Measurements from ENCODE around the gene CTDSPL.

Gene CTDSPL

GRCh38 chr3:37910671-37911400 lies 49.2 kb downstream of the CTDSPL start:
- no peak for DNase-seq (ENCODE audit: extremely low read depth in 1 of 2, low read depth in 1 of 2)

GRCh38 chr3:37912052-37912733 lies 50.5 kb downstream of the CTDSPL start:
- no peak for DNase-seq (ENCODE audit: extremely low read depth in 1 of 2, low read depth in 1 of 2)

GRCh38 chr3:37913522-37913921 lies 51.8 kb downstream of the CTDSPL start:
- DNase-seq (ENCODE audit: extremely low read depth in 1 of 2, low read depth in 1 of 2): no peak

DNA sequence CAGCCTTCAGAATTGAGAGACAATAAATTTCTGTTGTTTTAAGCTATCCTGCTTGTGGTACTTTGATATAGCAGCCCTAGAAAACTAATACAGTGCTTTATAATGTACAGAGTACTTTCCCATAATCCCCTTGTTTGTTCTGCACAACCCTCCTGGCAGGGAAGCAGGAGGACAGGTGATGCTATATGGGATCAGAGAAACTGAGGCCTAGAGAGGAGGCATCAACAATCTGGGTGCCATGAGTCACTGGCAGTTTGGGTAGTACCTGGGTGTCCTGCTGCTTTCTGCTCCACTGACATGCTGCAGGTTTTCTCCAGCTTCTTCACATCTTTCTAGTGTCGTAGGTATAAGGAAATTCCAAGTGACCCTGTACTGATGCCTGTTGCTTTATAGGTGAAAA lies 55.0 kb downstream of the CTDSPL start:
- no peak for DNase-seq (ENCODE audit: extremely low read depth in 1 of 2, low read depth in 1 of 2)

GRCh38 chr3:37918627-37919026 lies 56.9 kb downstream of the CTDSPL start:
- no peak for DNase-seq (ENCODE audit: extremely low read depth in 1 of 2, low read depth in 1 of 2)

DNA sequence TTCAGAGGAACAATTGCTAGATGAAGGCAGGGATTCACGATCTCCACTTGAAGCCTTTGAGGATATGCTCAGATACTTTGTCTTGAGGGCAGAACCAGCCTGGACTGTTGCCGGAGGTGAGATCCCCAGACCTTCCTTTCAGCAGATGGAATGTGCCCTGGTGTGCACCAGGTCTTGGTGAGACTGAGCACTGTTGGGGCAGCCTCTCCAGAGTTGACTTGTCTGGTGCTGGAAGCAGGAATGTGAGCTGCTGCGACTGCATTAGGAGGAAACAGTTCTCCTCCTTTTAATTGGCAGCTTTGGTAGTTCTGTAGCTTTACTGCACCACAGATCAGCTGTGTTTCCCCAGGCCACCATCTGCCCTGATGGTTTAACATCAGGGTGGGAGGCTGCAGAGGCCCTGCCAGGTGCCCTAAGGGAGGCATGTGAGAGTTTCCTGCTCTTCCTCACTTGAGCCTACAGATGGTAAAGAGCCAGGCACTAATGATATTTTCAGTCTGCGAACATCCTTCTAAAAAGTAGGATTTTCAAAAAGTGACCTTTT lies 58.5 kb downstream of the CTDSPL start:
- no peak for DNase-seq (ENCODE audit: extremely low read depth in 1 of 2, low read depth in 1 of 2)

DNA sequence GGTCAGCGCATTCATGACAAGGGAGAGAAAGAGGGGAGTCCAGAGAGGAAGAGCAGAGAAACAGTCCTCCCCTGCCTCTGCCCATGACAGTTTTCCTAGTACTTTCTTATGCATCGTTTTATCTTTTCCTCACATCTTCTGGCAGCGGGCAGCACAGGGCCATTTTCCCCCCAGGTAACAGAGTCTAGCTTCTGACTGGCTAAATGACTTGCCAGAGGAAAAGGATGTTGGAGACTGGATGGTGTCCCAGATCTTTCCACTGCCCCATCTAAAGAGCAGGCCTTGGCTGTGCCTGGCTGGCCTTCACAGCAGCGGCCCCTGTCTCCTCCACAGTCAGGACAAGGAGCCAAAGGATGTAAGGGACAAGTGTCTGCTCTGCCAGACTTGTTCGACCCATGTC lies 59.3 kb downstream of the CTDSPL start:
- no peak for DNase-seq (ENCODE audit: extremely low read depth in 1 of 2, low read depth in 1 of 2)

DNA sequence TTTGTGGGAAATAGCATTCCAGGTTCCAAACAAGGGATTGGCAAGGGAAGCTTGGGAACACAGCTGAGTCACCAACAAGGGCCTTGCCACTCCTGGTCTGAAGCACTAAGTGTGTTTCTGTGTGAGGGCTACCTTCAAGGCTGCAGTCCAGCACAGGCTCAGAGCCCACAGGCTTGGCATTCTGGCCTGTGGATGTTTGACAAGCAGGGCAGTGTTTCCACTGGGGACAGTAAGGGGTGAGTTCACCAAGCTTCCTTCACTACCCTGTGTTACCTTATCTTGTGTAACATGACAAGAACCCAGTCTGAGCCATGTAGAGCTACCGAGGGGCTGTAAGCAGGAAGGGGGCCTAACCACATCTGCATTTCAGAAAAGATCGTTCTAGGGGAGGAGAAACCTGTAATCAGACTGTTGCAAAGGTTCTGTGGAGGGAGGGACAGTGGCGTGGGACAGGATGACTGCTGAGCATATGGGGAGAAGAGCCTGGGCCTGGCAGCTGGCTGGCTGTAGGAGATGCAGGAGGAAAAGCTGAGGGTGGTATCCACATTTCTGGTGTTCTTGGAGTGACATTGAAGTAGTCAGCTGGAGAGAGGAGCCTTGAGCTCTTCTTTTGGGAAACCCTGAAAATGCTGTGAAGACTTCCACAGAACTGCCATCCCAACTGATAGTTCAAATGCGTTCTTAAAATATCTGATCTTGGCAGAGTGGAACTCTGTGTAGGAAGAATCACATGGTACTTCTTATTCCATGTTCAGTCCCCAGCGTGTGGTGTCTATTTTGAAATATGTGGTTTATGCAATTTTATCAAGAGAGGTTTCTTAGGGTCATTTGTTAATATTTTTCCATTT lies 61.3 kb downstream of the CTDSPL start:
- no peak for DNase-seq (ENCODE audit: extremely low read depth in 1 of 2, low read depth in 1 of 2)

- DNase-seq (ENCODE audit: extremely low read depth in 1 of 2, low read depth in 1 of 2): no peak
These were observed 61.9 kb downstream of the CTDSPL start for GRCh38 chr3:37923569-37924040.

- DNase-seq (ENCODE audit: extremely low read depth in 1 of 2, low read depth in 1 of 2): no peak
These were observed 62.8 kb downstream of the CTDSPL start for GRCh38 chr3:37924453-37924852.

DNA sequence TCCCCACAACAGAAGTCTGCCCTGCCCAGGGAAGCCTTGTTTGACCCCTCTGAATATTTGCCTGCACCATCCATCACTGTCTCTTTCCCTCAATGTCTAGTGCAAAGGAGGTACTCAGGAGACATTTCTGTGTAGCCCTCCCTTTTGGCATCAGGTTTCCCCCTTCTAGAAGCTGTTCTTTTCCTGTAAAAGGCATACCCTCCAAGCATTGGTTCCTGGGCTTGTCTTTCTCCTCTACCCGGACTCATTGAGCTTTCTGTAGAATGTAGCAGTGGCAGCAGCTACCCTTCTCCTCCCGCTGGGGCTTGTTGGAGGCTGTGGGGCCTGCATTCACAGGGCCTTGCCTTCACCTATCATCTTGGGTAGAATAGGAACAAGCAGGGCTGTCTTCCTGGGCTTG lies 63.5 kb downstream of the CTDSPL start:
- no peak for DNase-seq (ENCODE audit: extremely low read depth in 1 of 2, low read depth in 1 of 2)

DNA sequence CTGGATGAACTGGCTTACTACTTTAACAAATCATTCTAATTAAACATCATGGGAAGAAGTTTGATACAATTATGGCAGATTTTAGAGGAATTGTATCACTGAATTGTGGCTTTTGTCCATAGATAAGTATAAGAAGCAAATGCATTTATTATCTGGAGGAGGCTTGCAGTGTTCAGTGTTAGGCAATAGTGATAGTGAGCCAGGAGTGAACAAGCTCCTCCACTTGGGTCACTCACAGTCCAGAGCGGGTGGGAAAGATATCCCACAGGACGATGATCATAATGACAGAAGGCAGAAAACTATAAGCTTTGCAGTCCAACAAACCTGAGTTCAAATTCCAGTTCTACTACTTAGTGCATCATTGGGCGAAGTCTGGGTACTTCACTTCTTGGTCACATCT lies 64.9 kb downstream of the CTDSPL start:
- DNase-seq (ENCODE audit: extremely low read depth in 1 of 2, low read depth in 1 of 2): no peak

GRCh38 chr3:37930495-37930894 lies 68.8 kb downstream of the CTDSPL start:
- no peak for DNase-seq (ENCODE audit: extremely low read depth in 1 of 2, low read depth in 1 of 2)

GRCh38 chr3:37932505-37932904 lies 70.8 kb downstream of the CTDSPL start:
- no peak for DNase-seq (ENCODE audit: extremely low read depth in 1 of 2, low read depth in 1 of 2)

DNA sequence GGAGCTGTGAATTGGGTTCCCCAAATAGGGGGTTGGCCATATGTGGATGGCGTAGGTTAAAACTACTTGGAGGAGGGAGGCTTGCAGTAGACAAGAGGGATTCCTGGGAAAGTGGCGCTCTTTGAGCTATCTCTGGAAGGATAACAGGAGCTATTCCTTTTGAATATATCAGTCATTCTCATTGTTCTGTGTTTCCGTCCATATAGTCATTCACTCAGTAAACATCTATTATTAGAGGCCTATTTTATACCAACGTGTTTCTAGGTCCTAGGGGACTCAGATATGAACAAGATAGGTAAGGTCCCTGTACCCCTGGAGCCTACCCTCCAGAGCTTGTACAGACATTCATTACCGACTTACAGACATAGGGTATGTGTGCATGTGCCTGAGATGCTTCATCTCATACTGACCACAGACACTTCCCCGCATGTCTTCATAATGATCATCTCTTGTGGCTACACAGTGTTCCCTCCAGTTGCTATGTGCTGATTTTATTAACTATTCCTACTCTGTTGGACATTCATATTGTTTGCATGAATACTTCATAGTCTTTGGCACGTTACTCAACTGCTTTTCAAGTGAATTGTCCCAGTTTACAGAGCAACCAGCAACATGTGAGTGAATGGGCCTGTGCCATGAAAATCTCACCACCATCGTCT lies 73.1 kb downstream of the CTDSPL start:
- DNase-seq (ENCODE audit: extremely low read depth in 1 of 2, low read depth in 1 of 2): no peak

GRCh38 chr3:37935290-37935668 lies 73.6 kb downstream of the CTDSPL start:
- no peak for DNase-seq (ENCODE audit: extremely low read depth in 1 of 2, low read depth in 1 of 2)

GRCh38 chr3:37935756-37936666 lies 74.3 kb downstream of the CTDSPL start:
- no peak for DNase-seq (ENCODE audit: extremely low read depth in 1 of 2, low read depth in 1 of 2)

- DNase-seq (ENCODE audit: extremely low read depth in 1 of 2, low read depth in 1 of 2): no peak
These were observed 75.5 kb downstream of the CTDSPL start for GRCh38 chr3:37937156-37937555.

- no peak for DNase-seq (ENCODE audit: extremely low read depth in 1 of 2, low read depth in 1 of 2)
These were observed 76.3 kb downstream of the CTDSPL start for GRCh38 chr3:37938011-37938410.

Measured in activated CD8-positive, alpha-beta memory T cell treated with anti-CD3 and anti-CD28 coated beads for 1 hour (primary cell).